Measurements from ENCODE around the gene GCNA.

GRCh38 chrX:71622576-71623450 lies 44.6 kb downstream of the GCNA start:
- TF ChIP-seq POLR2A (IDR thresholded peaks at IDR 0.05; ENCODE audit: low read depth, low read length): no peak
- no peak for TF ChIP-seq POLR2AphosphoS5 (IDR thresholded peaks at IDR 0.05; ENCODE audit: low read depth, low read length)

Measured in GM12892 (cell line).